ENCODE results near the gene ZDHHC12.

The ZDHHC12 gene, protein sequence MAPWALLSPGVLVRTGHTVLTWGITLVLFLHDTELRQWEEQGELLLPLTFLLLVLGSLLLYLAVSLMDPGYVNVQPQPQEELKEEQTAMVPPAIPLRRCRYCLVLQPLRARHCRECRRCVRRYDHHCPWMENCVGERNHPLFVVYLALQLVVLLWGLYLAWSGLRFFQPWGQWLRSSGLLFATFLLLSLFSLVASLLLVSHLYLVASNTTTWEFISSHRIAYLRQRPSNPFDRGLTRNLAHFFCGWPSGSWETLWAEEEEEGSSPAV

DNA sequence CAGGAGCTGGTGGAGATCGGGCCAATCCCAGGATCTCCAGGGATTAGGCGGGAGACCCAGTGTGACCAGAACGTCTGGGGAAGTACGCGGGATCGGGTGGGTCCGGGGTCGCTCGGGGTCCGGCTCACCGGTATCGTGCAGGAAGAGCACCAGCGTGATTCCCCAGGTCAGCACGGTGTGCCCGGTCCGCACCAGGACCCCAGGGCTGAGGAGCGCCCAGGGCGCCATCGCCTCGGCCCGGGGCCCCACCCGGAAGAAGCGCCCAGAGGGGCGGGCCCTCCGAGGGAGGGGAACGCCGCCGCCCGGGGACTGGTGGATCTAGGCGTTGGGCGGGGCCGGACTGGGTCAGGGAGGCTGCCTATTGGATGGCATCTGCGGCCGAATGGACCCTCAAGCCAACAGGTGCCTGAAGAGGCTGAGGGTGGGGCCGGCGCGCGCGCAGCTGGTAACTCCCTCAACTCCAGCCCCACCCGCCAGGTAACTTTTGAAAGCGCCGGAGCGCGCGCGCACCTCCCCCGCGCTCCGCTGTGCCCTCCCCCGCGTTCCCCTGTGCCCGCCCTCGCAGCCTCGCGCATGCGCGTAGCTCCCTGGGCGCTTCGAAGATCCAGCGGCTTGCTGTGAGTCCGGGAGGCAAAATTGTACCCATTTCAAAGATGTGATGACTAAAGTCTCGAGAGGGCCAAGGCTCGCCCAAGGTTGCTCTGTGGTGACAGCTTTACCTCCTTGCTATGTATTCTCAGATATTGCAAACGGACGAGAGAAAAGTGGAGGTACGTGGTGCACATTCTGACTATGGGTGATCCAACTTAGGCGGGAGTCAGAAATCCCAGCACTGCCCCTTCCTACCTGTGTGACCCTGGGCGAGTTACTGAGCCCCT lies at the start of gene ZDHHC12:
TSS of gene ZDHHC12 (minus strand) at position 262 of the 878 bp plus-strand sequence. CDS start at position 228, 34 bp downstream.
- POLR2A ChIA-PET, result interaction anchor here (0.7 to 1.6 kb wide), 9 partner anchors 9 to 186 kb away, joined by 3 to 8 read pairs (median 3); partner anchors contain the start of genes ENDOG, PKN3 and SET
- CTCF ChIA-PET, result interaction anchor here (1.0 to 1.1 kb wide), 3 partner anchors 9 to 22 kb away, joined by 3 to 5 read pairs (median 3); partner anchors contain the start of gene PKN3
- no peak for TF ChIP-seq CTBP1 (IDR thresholded peaks at IDR 0.05; ENCODE audit: borderline replicate concordance)
- no peak for TF ChIP-seq TARDBP (IDR thresholded peaks at IDR 0.05)
- no peak for TF ChIP-seq LEF1 (IDR thresholded peaks at IDR 0.05; ENCODE audit: borderline replicate concordance)
- no peak for TF ChIP-seq ZNF384 (IDR thresholded peaks at IDR 0.05)
- peak; percentile 61; the same call in 1 of the 2 replicates for TF ChIP-seq ELF4 (IDR thresholded peaks at IDR 0.05)
- no peak for TF ChIP-seq SUZ12 (IDR thresholded peaks at IDR 0.05)
- TF ChIP-seq L3MBTL2 (conservative IDR thresholded peaks at IDR 0.05), result 0 out of 2 replicates have a peak, but pooled peaks have one; percentile 15
- no peak for TF ChIP-seq SP1 (IDR thresholded peaks at IDR 0.05)
- TF ChIP-seq BHLHE40 (IDR thresholded peaks at IDR 0.05; ENCODE audit: borderline replicate concordance), result no peak
- no peak for TF ChIP-seq ARNT (IDR thresholded peaks at IDR 0.05)
- peak; percentile 86; the same call in 1 of the 2 replicates for TF ChIP-seq HDGF (IDR thresholded peaks at IDR 0.05; ENCODE audit: borderline replicate concordance)
- no peak; the same call in 1 of the 2 replicates for TF ChIP-seq FOXM1 (IDR thresholded peaks at IDR 0.05; ENCODE audit: borderline replicate concordance)
- TF ChIP-seq FOXK2 (IDR thresholded peaks at IDR 0.05), result no peak
- no peak for TF ChIP-seq FOXA1 (IDR thresholded peaks at IDR 0.05)
- TF ChIP-seq NFRKB (IDR thresholded peaks at IDR 0.05), result no peak
- TF ChIP-seq, protein P1, sequence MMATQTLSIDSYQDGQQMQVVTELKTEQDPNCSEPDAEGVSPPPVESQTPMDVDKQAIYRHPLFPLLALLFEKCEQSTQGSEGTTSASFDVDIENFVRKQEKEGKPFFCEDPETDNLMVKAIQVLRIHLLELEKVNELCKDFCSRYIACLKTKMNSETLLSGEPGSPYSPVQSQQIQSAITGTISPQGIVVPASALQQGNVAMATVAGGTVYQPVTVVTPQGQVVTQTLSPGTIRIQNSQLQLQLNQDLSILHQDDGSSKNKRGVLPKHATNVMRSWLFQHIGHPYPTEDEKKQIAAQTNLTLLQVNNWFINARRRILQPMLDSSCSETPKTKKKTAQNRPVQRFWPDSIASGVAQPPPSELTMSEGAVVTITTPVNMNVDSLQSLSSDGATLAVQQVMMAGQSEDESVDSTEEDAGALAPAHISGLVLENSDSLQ (IDR thresholded peaks at IDR 0.05), result no peak
- DNase-seq (ENCODE audit: extremely low spot score), result peak; percentile 98

DNA sequence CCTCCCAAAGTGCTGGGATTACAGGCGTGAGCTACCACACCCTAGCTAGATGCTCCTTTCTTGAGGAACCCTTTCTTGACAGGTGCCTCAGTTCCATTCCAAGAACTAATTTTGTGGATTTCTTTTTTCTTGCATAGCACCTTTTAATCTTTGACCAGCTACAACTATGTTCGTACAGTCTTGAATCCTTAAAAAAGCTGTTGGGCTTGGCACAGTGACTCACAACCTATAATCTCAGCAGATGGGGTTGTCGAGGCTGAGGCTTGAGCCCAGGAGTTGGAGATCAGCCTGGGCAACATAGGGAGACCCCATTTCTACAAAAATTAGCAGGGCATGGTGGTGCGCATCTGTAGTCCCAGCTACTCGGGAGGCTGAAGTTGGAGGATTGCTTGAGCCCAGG lies 49.1 kb upstream of the ZDHHC12 start:
- POLR2A ChIA-PET, result interaction anchor here (1.6 to 3.0 kb wide), 4 partner anchors 9 to 45 kb away, joined by 5 to 14 read pairs (median 9); partner anchors contain the start of gene ENDOG
- no peak for DNase-seq (ENCODE audit: extremely low spot score)
- CTCF ChIA-PET, result interaction anchor here (0.6 to 0.8 kb wide), 3 partner anchors 39 to 255 kb away, joined by 3 to 4 read pairs (median 3); partner anchors contain the start of genes ENDOG and SH3GLB2
- no peak for TF ChIP-seq HDGF (IDR thresholded peaks at IDR 0.05; ENCODE audit: borderline replicate concordance)

DNA sequence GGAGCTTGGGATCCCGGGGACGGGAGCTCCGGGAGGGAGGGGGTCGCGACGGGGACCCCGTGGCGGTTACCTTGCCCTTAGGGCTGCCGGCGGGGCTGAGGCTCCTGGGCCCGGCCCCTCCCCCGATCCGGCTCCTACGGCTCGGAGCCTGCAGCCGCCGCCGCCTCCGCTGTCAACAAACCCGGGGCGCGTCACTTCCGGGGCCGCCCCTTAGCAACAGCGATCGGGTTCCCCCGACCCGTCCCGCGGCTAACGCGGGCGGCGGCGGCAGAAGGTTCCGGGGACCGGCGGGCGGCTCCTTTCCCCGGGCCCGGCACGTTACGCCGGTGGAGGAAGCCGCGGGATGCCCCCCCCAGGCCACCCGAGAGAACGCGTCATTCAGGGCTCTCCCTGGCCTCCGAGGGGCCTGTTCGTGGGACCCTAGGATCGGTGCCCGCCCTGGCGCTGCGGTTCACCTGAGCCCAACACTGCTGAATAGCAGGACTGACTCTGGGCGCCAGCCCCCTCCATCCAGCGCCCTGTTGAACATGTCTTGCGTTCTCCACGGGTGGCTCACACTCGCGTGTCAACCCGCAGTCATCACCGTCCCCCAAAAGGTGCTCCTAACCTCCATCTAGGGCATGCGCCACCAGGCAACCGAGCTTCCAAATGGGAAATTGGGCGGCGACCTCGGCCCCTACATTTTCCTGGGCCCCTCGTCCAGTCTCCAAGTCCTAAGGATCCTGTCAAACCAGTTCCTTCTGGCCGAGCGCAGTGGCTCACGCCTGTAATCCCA lies 48.0 kb upstream of the ZDHHC12 start, which contains the start of gene ZER1:
TSS of gene ZER1 (minus strand) at position 183 of the 775 bp plus-strand sequence. CDS start 16,362 bp downstream, outside the sequence.
- ChIA-PET POLR2A (interaction anchor here (0.7 to 3.0 kb wide), 6 partner anchors 10 to 221 kb away, joined by 3 to 14 read pairs (median 6); partner anchors contain the start of gene ENDOG), CTCF (interaction anchor here (1.1 kb wide), 2 partner anchors 47 to 73 kb away, joined by 3 to 4 read pairs; partner anchors contain the start of gene ENDOG)
- TF ChIP-seq FOXA1 (IDR thresholded peaks at IDR 0.05) (no peak), LEF1 (IDR thresholded peaks at IDR 0.05; ENCODE audit: borderline replicate concordance) (no peak), SP1 (IDR thresholded peaks at IDR 0.05) (no peak), ELF4 (IDR thresholded peaks at IDR 0.05) (no peak), HDGF (IDR thresholded peaks at IDR 0.05; ENCODE audit: borderline replicate concordance) (no peak), CTBP1 (IDR thresholded peaks at IDR 0.05; ENCODE audit: borderline replicate concordance) (peak; percentile 59; the same call in 1 of the 2 replicates), NFRKB (IDR thresholded peaks at IDR 0.05) (no peak), SUZ12 (IDR thresholded peaks at IDR 0.05) (no peak), L3MBTL2 (conservative IDR thresholded peaks at IDR 0.05) (peak; percentile 58), ZNF384 (IDR thresholded peaks at IDR 0.05) (no peak), FOXM1 (IDR thresholded peaks at IDR 0.05; ENCODE audit: borderline replicate concordance) (no peak), FOXK2 (IDR thresholded peaks at IDR 0.05) (no peak), BHLHE40 (IDR thresholded peaks at IDR 0.05; ENCODE audit: borderline replicate concordance) (no peak), ARNT (IDR thresholded peaks at IDR 0.05) (0 out of 2 replicates have a peak, but pooled peaks have one; percentile 70), TARDBP (IDR thresholded peaks at IDR 0.05) (no peak)
- TF ChIP-seq, protein P1 (IDR thresholded peaks at IDR 0.05), result no peak
- peak; percentile 95 for DNase-seq (ENCODE audit: extremely low spot score)

DNA sequence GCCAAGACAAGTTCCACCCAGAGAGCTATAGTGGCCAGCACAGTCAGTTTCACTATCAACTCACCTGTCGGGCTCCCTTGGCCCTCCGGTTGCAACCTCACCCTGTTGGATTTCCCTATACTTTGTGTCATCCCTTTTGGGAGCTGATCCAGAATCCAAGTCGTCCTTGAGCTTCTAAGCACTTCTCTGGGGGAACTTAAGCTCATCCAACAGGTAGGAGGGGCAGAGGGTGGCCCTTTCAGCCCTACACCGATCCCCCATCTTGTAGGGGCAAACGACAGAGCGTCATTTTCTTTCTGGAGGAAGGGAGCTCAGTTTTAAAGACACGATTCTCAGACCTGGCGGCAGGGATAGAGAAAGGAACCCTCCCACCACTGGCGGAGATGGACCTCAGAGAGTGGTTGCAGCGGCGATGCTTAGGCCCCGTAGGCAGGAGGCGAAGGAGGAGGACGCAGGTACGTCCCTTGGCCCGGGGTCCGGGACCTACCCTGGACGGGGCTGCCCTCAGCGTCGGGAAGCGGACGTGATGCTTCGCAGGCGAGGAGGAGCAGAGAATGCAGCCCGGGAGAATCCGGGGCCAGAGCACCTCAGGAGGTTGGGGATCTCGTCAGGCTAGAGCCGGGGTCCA lies 47.3 kb upstream of the ZDHHC12 start:
- peak; percentile 42 for DNase-seq (ENCODE audit: extremely low spot score)
- CTCF ChIA-PET, result interaction anchor here (1.1 kb wide), 2 partner anchors 47 to 72 kb away, joined by 3 to 4 read pairs; partner anchors contain the start of gene ENDOG
- TF ChIP-seq ARNT (IDR thresholded peaks at IDR 0.05) (no peak), TARDBP (IDR thresholded peaks at IDR 0.05) (no peak), ZNF384 (IDR thresholded peaks at IDR 0.05) (no peak), LEF1 (IDR thresholded peaks at IDR 0.05; ENCODE audit: borderline replicate concordance) (no peak), SP1 (IDR thresholded peaks at IDR 0.05) (no peak)
- POLR2A ChIA-PET, result interaction anchor here (0.8 to 3.0 kb wide), 3 partner anchors 9 to 46 kb away, joined by 3 to 14 read pairs (median 5); no protein-coding TSS in a partner anchor

All from HEK293T (cell line).